CD14-positive monocyte (primary cell): Measurements from ENCODE around the gene DUSP8. TPM values are rescaled to one million over a fixed set of nuclear protein-coding genes. Genes with fewer than 3 reads are reported as not detected.

Experiments used
- DNase-seq, 3 donors: peaks; one replicate each; pipeline ENCODE4 v3.0.0-alpha.2; 2011 to 2022
- H2AFZ ChIP-seq: 2 replicates; pipeline ENCODE4 v1.6.0; 2012; ENCODE audit warnings: mild to moderate bottlenecking, low read depth, low read length, inconsistent platforms; ENCODE audit not compliant: insufficient read depth, poor library complexity, severe bottlenecking
- H3K27ac ChIP-seq, 2 donors: 1 replicate in 1 of 2; 2 replicates in 1 of 2; pipeline ENCODE4 v1.5.1; 2012 to 2013; ENCODE audit warnings: low read length in 2 of 2, control low read depth in 1 of 2, inconsistent platforms in 1 of 2, low read depth in 1 of 2, mild to moderate bottlenecking in 1 of 2
- H3K27me3 ChIP-seq, 2 donors: one replicate each; pipeline versions ENCODE4 v1.6.0 to v1.6.1; 2011 to 2013; ENCODE audit warnings: low read length in 2 of 2; ENCODE audit not compliant: control insufficient read depth in 2 of 2, insufficient read depth in 2 of 2
- H3K36me3 ChIP-seq, 2 donors: replicated peaks in 1 of 2; 1 replicate in 1 of 2; 2 replicates in 1 of 2; pipeline versions ENCODE4 v1.5.1 to v1.6.1; 2012 to 2013; ENCODE audit warnings: low read length in 2 of 2, control low read depth in 1 of 2, inconsistent platforms in 1 of 2, mild to moderate bottlenecking in 1 of 2; ENCODE audit not compliant: insufficient read depth in 2 of 2, control insufficient read depth in 1 of 2
- H3K4me1 ChIP-seq, 2 donors: 1 replicate in 1 of 2; 2 replicates in 1 of 2; pipeline versions ENCODE4 v1.5.1 to v1.6.1; 2012 to 2013; ENCODE audit warnings: low read length in 2 of 2, control low read depth in 1 of 2, inconsistent platforms in 1 of 2, mild to moderate bottlenecking in 1 of 2, moderate library complexity in 1 of 2; ENCODE audit not compliant: insufficient read depth in 2 of 2, control insufficient read depth in 1 of 2
- H3K4me2 ChIP-seq: replicated peaks from 2 replicates; pipeline ENCODE3; 2012; ENCODE audit warnings: low read length, moderate library complexity, mild to moderate bottlenecking; ENCODE audit not compliant: poor library complexity, severe bottlenecking; ENCODE audit errors: extremely low read depth
- H3K4me3 ChIP-seq, 3 experiments: fragments of 200-600 bp in 1 of 3; sonication (generic) in 1 of 3; replicated peaks in 1 of 3; 1 replicate in 2 of 3; 2 replicates in 1 of 3; pipeline ENCODE4 v1.5.1; 2011 to 2013; ENCODE audit warnings: low read length in 3 of 3, mild to moderate bottlenecking in 3 of 3, control low read depth in 2 of 3, low read depth in 2 of 3, inconsistent platforms in 1 of 3, moderate library complexity in 1 of 3
- H3K79me2 ChIP-seq: 2 replicates; pipeline ENCODE4 v1.6.0; 2012; ENCODE audit warnings: mild to moderate bottlenecking, control low read depth, inconsistent platforms, low read length, moderate library complexity; ENCODE audit not compliant: insufficient read depth
- H3K9ac ChIP-seq: 2 replicates; pipeline ENCODE4 v1.6.0; 2017; ENCODE audit warnings: low read length, mild to moderate bottlenecking; ENCODE audit not compliant: insufficient read depth, poor library complexity, severe bottlenecking
- H3K9me3 ChIP-seq, 2 donors: replicated peaks in 1 of 2; 1 replicate in 1 of 2; 2 replicates in 1 of 2; pipeline versions ENCODE4 v1.5.1 to v1.6.1; 2012 to 2013; ENCODE audit warnings: low read length in 2 of 2, control low read depth in 1 of 2; ENCODE audit not compliant: control insufficient read depth in 1 of 2, insufficient read depth in 1 of 2
- H4K20me1 ChIP-seq: 2 replicates; pipeline ENCODE4 v1.6.0; 2012; ENCODE audit warnings: mild to moderate bottlenecking, low read length, control low read depth, moderate library complexity; ENCODE audit not compliant: insufficient read depth
- H3K27ac Mint-ChIP-seq, 7 donors: one replicate each; pipeline ENCODE4 v1.8.0; 2020; ENCODE audit warnings: mild to moderate bottlenecking in 7 of 7, mixed read lengths in 7 of 7, moderate library complexity in 6 of 7, inconsistent platforms in 2 of 7
- H3K27me3 Mint-ChIP-seq, 3 donors: one replicate each; pipeline ENCODE4 v1.8.0; 2021 to 2022; ENCODE audit warnings: low read depth in 3 of 3, mild to moderate bottlenecking in 3 of 3, mixed read lengths in 3 of 3, moderate library complexity in 3 of 3, inconsistent platforms in 1 of 3
- H3K36me3 Mint-ChIP-seq, 2 donors: one replicate each; pipeline ENCODE4 v1.8.0; 2020; ENCODE audit warnings: mixed read lengths in 2 of 2, inconsistent platforms in 1 of 2, mild to moderate bottlenecking in 1 of 2
- H3K4me1 Mint-ChIP-seq: one replicate; pipeline ENCODE4 v1.8.0; 2020; ENCODE audit warnings: mild to moderate bottlenecking, mixed read lengths
- H3K4me3 Mint-ChIP-seq, 2 donors: one replicate each; pipeline ENCODE4 v1.8.0; 2020; ENCODE audit warnings: mild to moderate bottlenecking in 2 of 2, mixed read lengths in 2 of 2, moderate library complexity in 1 of 2
- H3K9me3 Mint-ChIP-seq, 7 donors: one replicate each; pipeline ENCODE4 v1.8.0; 2020 to 2022; ENCODE audit warnings: mixed read lengths in 7 of 7, mild to moderate bottlenecking in 6 of 7, moderate library complexity in 6 of 7, inconsistent platforms in 2 of 7
- whole genome bisulfite sequencing: methylation state at CpG from one replicate; pipeline ENCODE4 v1.1.5; 2013; ENCODE audit warnings: missing lambda C conversion rate; ENCODE audit not compliant: insufficient coverage; 5-methylcytosine and 5-hydroxymethylcytosine counted together
- intact Hi-C, 2 donors: fragments of 100-400 bp; cut with micrococcal nuclease; formaldehyde crosslinking; loops; one replicate each; pipeline versions ENCODE4 v1.15.0 to v1.15.1; 2023
- polyA plus RNA-seq, 3 donors: library from polyadenylated mRNA; depleted of rRNA in 1 of 3; unstranded in 2 of 3; stranded (reverse) in 1 of 3; fragments of 300-500 nt in 2 of 3; fragments of >200 nt in 1 of 3; fragmentation: Illumina TruSeq in 2 of 3; gene quantifications; 1 replicate in 2 of 3; 2 replicates in 1 of 3; pipeline ENCODE4 v1.2.3, GENCODE V29; 2012 to 2021
- TF ChIP-seq, protein P1 (sequence below): fragments of 200-600 bp; IDR thresholded peaks from one replicate; pipeline ENCODE4 v1.8.0; 2022; ENCODE audit warnings: antibody characterized with exemption, mild to moderate bottlenecking

DUSP8 gene
- polyA plus RNA-seq, 3 donors, result 0.61 TPM; not detected in 2

DNA sequence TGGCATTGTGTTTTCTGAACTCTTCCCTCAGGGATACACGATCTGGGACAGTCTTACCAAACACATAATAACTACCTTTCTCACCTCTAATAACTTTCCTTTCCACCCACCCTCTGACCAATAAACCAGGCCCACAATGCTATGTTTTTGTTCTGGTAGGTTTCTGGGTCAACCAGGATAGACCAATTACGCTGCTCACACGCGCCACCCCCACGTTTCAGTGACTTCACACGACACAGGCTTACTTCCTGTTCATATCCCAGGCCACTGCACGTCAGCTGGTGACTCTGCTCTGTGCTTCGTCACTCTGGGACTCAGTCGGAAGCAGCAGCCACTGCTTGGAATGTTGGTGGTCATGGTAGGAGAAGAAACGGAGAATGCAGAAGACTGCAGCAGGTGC, 47.4 kb upstream of the DUSP8 start:
- Histone ChIP-seq H4K20me1 (no peaks in the 10 kb centered on the region), H3K4me2 (no peak overlapping the region), H3K36me3 (no peaks in the 10 kb centered on the region), H3K4me1 (no peaks in the 10 kb centered on the region), H3K9ac (no peak overlapping the region), H3K9me3 (peaks cover 0 to 4% of the 10 kb centered on the region in 2 donors), H3K27ac (no peak overlapping the region), H3K4me3 (no peak overlapping the region), H2AFZ (no peak overlapping the region), H3K79me2 (no peaks in the 10 kb centered on the region), H3K27me3 (no peaks in the 10 kb centered on the region)
- 65% methylated on average over 4 of the region's 10 CpGs for WGBS
- TF ChIP-seq, protein P1, sequence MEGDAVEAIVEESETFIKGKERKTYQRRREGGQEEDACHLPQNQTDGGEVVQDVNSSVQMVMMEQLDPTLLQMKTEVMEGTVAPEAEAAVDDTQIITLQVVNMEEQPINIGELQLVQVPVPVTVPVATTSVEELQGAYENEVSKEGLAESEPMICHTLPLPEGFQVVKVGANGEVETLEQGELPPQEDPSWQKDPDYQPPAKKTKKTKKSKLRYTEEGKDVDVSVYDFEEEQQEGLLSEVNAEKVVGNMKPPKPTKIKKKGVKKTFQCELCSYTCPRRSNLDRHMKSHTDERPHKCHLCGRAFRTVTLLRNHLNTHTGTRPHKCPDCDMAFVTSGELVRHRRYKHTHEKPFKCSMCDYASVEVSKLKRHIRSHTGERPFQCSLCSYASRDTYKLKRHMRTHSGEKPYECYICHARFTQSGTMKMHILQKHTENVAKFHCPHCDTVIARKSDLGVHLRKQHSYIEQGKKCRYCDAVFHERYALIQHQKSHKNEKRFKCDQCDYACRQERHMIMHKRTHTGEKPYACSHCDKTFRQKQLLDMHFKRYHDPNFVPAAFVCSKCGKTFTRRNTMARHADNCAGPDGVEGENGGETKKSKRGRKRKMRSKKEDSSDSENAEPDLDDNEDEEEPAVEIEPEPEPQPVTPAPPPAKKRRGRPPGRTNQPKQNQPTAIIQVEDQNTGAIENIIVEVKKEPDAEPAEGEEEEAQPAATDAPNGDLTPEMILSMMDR, result no peak
- H3K27ac Mint-ChIP-seq, result no peak overlapping the region
- H3K9me3 Mint-ChIP-seq, result peaks cover 0 to 6% (median 0%) of the 10 kb centered on the region in 7 donors
- peak in 1 of 3 donors; percentile 16 for DNase-seq
- H3K36me3 Mint-ChIP-seq, result no peaks in the 10 kb centered on the region
- peak overlapping the region in 1 of 2 donors; percentile 47 for H3K4me3 Mint-ChIP-seq
- intact Hi-C loops, result no loop called here
- H3K27me3 Mint-ChIP-seq, result peaks cover 16 to 31% (median 19%) of the 10 kb centered on the region in 3 donors
- no peaks in the 10 kb centered on the region for H3K4me1 Mint-ChIP-seq

DNA sequence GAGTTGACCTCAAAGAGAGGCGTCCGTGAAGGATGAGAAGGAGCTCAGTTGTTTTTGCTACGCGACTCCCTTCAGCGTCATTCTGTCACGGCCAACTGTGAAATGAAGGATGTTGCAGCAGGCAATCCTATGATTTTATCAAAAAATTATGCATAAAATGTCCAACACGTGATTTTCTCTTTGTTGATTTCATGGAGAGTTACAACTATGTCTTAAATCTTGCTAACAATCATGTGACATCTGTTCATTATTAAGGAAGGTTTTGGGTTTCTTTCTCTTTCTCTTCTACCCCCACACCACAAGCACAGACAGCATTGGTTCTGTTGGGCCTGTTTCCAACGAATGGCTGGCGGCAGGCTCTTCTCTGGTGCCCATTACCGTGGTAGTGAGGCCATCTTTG, 46.2 kb upstream of the DUSP8 start:
- Histone ChIP-seq H3K27ac (no peak overlapping the region), H4K20me1 (no peaks in the 10 kb centered on the region), H3K9ac (no peak overlapping the region), H3K27me3 (no peaks in the 10 kb centered on the region), H3K36me3 (no peaks in the 10 kb centered on the region), H3K9me3 (peaks cover 0 to 4% of the 10 kb centered on the region in 2 donors), H3K4me1 (no peaks in the 10 kb centered on the region), H2AFZ (no peak overlapping the region), H3K4me3 (no peak overlapping the region), H3K79me2 (no peaks in the 10 kb centered on the region), H3K4me2 (no peak overlapping the region)
- H3K4me3 Mint-ChIP-seq, result no peak overlapping the region
- H3K27me3 Mint-ChIP-seq, result peaks cover 16 to 26% (median 21%) of the 10 kb centered on the region in 3 donors
- intact Hi-C loops, result no loop called here
- no peaks in the 10 kb centered on the region for H3K36me3 Mint-ChIP-seq
- no peak overlapping the region for H3K27ac Mint-ChIP-seq
- no peaks in the 10 kb centered on the region for H3K4me1 Mint-ChIP-seq
- DNase-seq, result no peak
- H3K9me3 Mint-ChIP-seq, result peaks cover 0 to 6% (median 2%) of the 10 kb centered on the region in 7 donors
- 100% methylated on average over 8 of the region's 10 CpGs for WGBS
- TF ChIP-seq, protein P1, result no peak
